ENCODE measurements around the gene PDCD2L. TPM values are rescaled to one million over a fixed set of nuclear protein-coding genes. Genes with fewer than 3 reads are reported as not detected.

PDCD2L gene
- total RNA-seq, 5 donors from 2014 or later (not counting 1 experiment from before 2014, with no cell fraction given): 9.4 to 14.8 (median 14.2) TPM

DNA sequence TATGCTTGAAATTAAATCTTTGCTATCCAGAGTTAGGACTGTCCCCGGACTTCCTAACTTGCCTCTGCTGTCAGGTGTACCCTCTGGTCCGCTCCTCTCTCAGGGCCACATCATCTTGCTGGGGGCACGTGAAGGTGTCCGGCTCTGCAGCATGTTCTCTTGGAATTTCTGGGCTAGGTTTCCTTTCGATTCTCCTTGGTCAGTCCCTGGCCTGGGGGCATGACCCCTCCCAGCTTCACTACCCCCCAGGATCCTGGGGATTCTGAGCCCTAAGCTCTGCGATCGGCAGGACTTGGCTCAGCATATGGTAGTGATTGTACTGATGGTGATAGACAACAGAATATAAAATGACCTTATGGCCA lies 44.3 kb upstream of the PDCD2L start:
- Mint-ChIP-seq H3K9me3 (no peaks in the 10 kb centered on the region), H3K27me3 (no peaks in the 10 kb centered on the region), H3K36me3 (peaks cover under 1% of the 10 kb centered on the region), H3K27ac (peak overlapping the region; percentile 90 to 95), H3K4me3 (peak overlapping the region; percentile 79 to 88 (median 84)), H3K4me1 (peaks cover 25 to 35% (median 28%) of the 10 kb centered on the region in 3 donors)
- H3K36me3 ChIP-seq (ENCODE audit: control insufficient read depth in 2 of 2, extremely low read depth in 1 of 2, insufficient read depth in 1 of 2, low read length in 1 of 2): peaks cover 0 to 3% of the 10 kb centered on the region in 2 donors
- 92% methylated on average over 2 of the region's 7 CpGs for WGBS (ENCODE audit: insufficient coverage)
- H3K9me3 ChIP-seq: no peaks in the 10 kb centered on the region
- ATAC-seq (replicated peaks in 1 of 4) (no peak), DNase-seq (no peak)
- H3K4me1 ChIP-seq (ENCODE audit: control insufficient read depth in 1 of 2, extremely low read depth in 1 of 2, insufficient read depth in 2 of 2, low read length in 2 of 2): peaks cover 9 to 27% of the 10 kb centered on the region in 2 experiments
- POLR2A ChIA-PET: interaction anchor here in 1 of 2 donors (0.6 kb wide), 1 partner anchor 155 kb away, joined by 3 read pairs; no protein-coding TSS in a partner anchor
- H3K27me3 ChIP-seq (replicated peaks in 1 of 2; ENCODE audit: control insufficient read depth in 2 of 2, extremely low read depth in 1 of 2, insufficient read depth in 2 of 2, low read length in 1 of 2): no peaks in the 10 kb centered on the region
- peak overlapping the region; percentile 83 for H3K27ac ChIP-seq (ENCODE audit: low read length)
- peak overlapping the region; percentile 40 to 56 for H3K4me3 ChIP-seq (ENCODE audit: control insufficient read depth in 1 of 2, extremely low read depth in 1 of 2, low read length in 1 of 2)
- CTCF ChIA-PET: interaction anchor here in 1 of 2 donors (1.5 kb wide), 2 partner anchors 10 to 13 kb away, joined by 4 read pairs; no protein-coding TSS in a partner anchor

- WGBS (ENCODE audit: insufficient coverage): 100% methylated on average over 3 of the region's 9 CpGs
- CTCF ChIA-PET: interaction anchor here in 1 of 2 donors (0.5 kb wide), 1 partner anchor 370 kb away, joined by 4 read pairs; no protein-coding TSS in a partner anchor
- POLR2A ChIA-PET: interaction anchor here in 1 of 2 donors (0.6 kb wide), 1 partner anchor 155 kb away, joined by 3 read pairs; no protein-coding TSS in a partner anchor
- Mint-ChIP-seq H3K4me3 (peak overlapping the region; percentile 79 to 88 (median 84)), H3K27ac (peak overlapping the region; percentile 90 to 95), H3K4me1 (peaks cover 26 to 35% (median 28%) of the 10 kb centered on the region in 3 donors), H3K27me3 (no peaks in the 10 kb centered on the region), H3K36me3 (no peaks in the 10 kb centered on the region), H3K9me3 (no peaks in the 10 kb centered on the region)
- Histone ChIP-seq H3K27ac (ENCODE audit: low read length) (peak overlapping the region; percentile 83), H3K4me3 (ENCODE audit: control insufficient read depth in 1 of 2, extremely low read depth in 1 of 2, low read length in 1 of 2) (no peak overlapping the region), H3K9me3 (no peaks in the 10 kb centered on the region), H3K27me3 (replicated peaks in 1 of 2; ENCODE audit: control insufficient read depth in 2 of 2, extremely low read depth in 1 of 2, insufficient read depth in 2 of 2, low read length in 1 of 2) (no peaks in the 10 kb centered on the region), H3K4me1 (ENCODE audit: control insufficient read depth in 1 of 2, extremely low read depth in 1 of 2, insufficient read depth in 2 of 2, low read length in 2 of 2) (peaks cover 9 to 27% of the 10 kb centered on the region in 2 experiments), H3K36me3 (ENCODE audit: control insufficient read depth in 2 of 2, extremely low read depth in 1 of 2, insufficient read depth in 1 of 2, low read length in 1 of 2) (no peaks in the 10 kb centered on the region)
- ATAC-seq (replicated peaks in 1 of 4): no peak
- no peak for DNase-seq
Measured at GRCh38 chr19:34360354-34360909, 43.8 kb upstream of the PDCD2L start.

GRCh38 chr19:34362679-34363069 lies 41.5 kb upstream of the PDCD2L start:
- WGBS (ENCODE audit: insufficient coverage): 56% methylated on average over 1 of the region's 3 CpGs
- no peaks in the 10 kb centered on the region for H3K9me3 ChIP-seq
- no peak for ATAC-seq (replicated peaks in 1 of 4)
- Mint-ChIP-seq H3K9me3 (no peaks in the 10 kb centered on the region), H3K36me3 (peaks cover 8% of the 10 kb centered on the region), H3K27ac (peak overlapping the region in 1 of 2 donors; percentile 27), H3K4me3 (peak overlapping the region in 2 of 3 donors; percentile 17 to 29), H3K27me3 (no peaks in the 10 kb centered on the region), H3K4me1 (peaks cover 47 to 53% (median 48%) of the 10 kb centered on the region in 3 donors)
- H3K27me3 ChIP-seq (replicated peaks in 1 of 2; ENCODE audit: control insufficient read depth in 2 of 2, extremely low read depth in 1 of 2, insufficient read depth in 2 of 2, low read length in 1 of 2): no peaks in the 10 kb centered on the region
- H3K27ac ChIP-seq (ENCODE audit: low read length): no peak overlapping the region
- ChIA-PET CTCF (no interaction called here), POLR2A (no interaction called here)
- peaks cover 0 to 11% of the 10 kb centered on the region in 2 donors for H3K36me3 ChIP-seq (ENCODE audit: control insufficient read depth in 2 of 2, extremely low read depth in 1 of 2, insufficient read depth in 1 of 2, low read length in 1 of 2)
- H3K4me1 ChIP-seq (ENCODE audit: control insufficient read depth in 1 of 2, extremely low read depth in 1 of 2, insufficient read depth in 2 of 2, low read length in 2 of 2): peaks cover 21 to 50% of the 10 kb centered on the region in 2 experiments
- H3K4me3 ChIP-seq (ENCODE audit: control insufficient read depth in 1 of 2, extremely low read depth in 1 of 2, low read length in 1 of 2): no peak overlapping the region
- DNase-seq: no peak

GRCh38 chr19:34363094-34363493 lies 41.1 kb upstream of the PDCD2L start:
- H3K36me3 Mint-ChIP-seq: peaks cover 10% of the 10 kb centered on the region
- WGBS (ENCODE audit: insufficient coverage): 83% methylated on average over 4 of the region's 4 CpGs

GRCh38 chr19:34363930-34364329 lies 40.3 kb upstream of the PDCD2L start:
- Mint-ChIP-seq H3K9me3 (no peaks in the 10 kb centered on the region), H3K36me3 (peaks cover 13% of the 10 kb centered on the region), H3K27me3 (no peaks in the 10 kb centered on the region), H3K4me1 (peaks cover 41 to 45% (median 45%) of the 10 kb centered on the region in 3 donors), H3K4me3 (peak overlapping the region; percentile 89 to 96 (median 94)), H3K27ac (peak overlapping the region in 1 of 2 donors; percentile 28)
- CTCF ChIA-PET: no interaction called here
- H3K27me3 ChIP-seq (replicated peaks in 1 of 2; ENCODE audit: control insufficient read depth in 2 of 2, extremely low read depth in 1 of 2, insufficient read depth in 2 of 2, low read length in 1 of 2): no peaks in the 10 kb centered on the region
- POLR2A ChIA-PET: no interaction called here
- no peak overlapping the region for H3K27ac ChIP-seq (ENCODE audit: low read length)
- H3K4me3 ChIP-seq (ENCODE audit: control insufficient read depth in 1 of 2, extremely low read depth in 1 of 2, low read length in 1 of 2): no peak overlapping the region
- WGBS (ENCODE audit: insufficient coverage): 100% methylated on average over 2 of the region's 5 CpGs
- ATAC-seq (replicated peaks in 1 of 4) (no peak), DNase-seq (no peak)
- peaks cover 0 to 21% of the 10 kb centered on the region in 2 donors for H3K36me3 ChIP-seq (ENCODE audit: control insufficient read depth in 2 of 2, extremely low read depth in 1 of 2, insufficient read depth in 1 of 2, low read length in 1 of 2)
- H3K9me3 ChIP-seq: no peaks in the 10 kb centered on the region
- peaks cover 13 to 50% of the 10 kb centered on the region in 2 experiments for H3K4me1 ChIP-seq (ENCODE audit: control insufficient read depth in 1 of 2, extremely low read depth in 1 of 2, insufficient read depth in 2 of 2, low read length in 2 of 2)

More at GRCh38 chr19:34363094-34363493, 41.1 kb upstream of the PDCD2L start:
- Histone ChIP-seq H3K36me3 (ENCODE audit: control insufficient read depth in 2 of 2, extremely low read depth in 1 of 2, insufficient read depth in 1 of 2, low read length in 1 of 2) (peaks cover 0 to 13% of the 10 kb centered on the region in 2 donors), H3K27ac (ENCODE audit: low read length) (no peak overlapping the region), H3K4me1 (ENCODE audit: control insufficient read depth in 1 of 2, extremely low read depth in 1 of 2, insufficient read depth in 2 of 2, low read length in 2 of 2) (peaks cover 21 to 53% of the 10 kb centered on the region in 2 experiments), H3K4me3 (ENCODE audit: control insufficient read depth in 1 of 2, extremely low read depth in 1 of 2, low read length in 1 of 2) (no peak overlapping the region), H3K9me3 (no peaks in the 10 kb centered on the region), H3K27me3 (replicated peaks in 1 of 2; ENCODE audit: control insufficient read depth in 2 of 2, extremely low read depth in 1 of 2, insufficient read depth in 2 of 2, low read length in 1 of 2) (no peaks in the 10 kb centered on the region)
- Mint-ChIP-seq H3K27ac (no peak overlapping the region), H3K27me3 (no peaks in the 10 kb centered on the region), H3K9me3 (no peaks in the 10 kb centered on the region), H3K4me3 (peak overlapping the region; percentile 17 to 37 (median 29)), H3K4me1 (peaks cover 46 to 51% (median 50%) of the 10 kb centered on the region in 3 donors)
- CTCF ChIA-PET: no interaction called here
- no peak for DNase-seq
- POLR2A ChIA-PET: no interaction called here
- ATAC-seq (replicated peaks in 1 of 4): no peak

DNA sequence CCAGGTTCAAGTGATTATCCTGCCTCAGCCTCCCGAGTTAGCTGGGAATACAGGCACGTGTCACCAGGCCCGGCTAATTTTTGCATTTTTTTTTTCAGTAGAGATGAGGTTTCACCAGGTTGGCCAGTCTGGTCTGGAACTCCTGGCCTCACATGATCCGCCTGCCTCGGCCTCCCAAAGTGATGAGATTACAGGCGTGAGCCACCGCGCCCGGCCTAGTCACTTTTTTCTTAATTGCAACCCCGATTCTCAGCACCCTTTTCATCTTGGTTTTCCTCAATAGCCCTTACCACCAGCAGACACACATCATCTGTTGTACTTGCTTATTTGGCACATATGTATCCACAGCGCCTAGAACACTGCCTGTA lies 39.8 kb upstream of the PDCD2L start:
- Mint-ChIP-seq H3K27me3 (no peaks in the 10 kb centered on the region), H3K4me3 (peak overlapping the region; percentile 89 to 96 (median 94)), H3K27ac (peak overlapping the region; percentile 86 to 90), H3K4me1 (peaks cover 36 to 44% (median 40%) of the 10 kb centered on the region in 3 donors), H3K36me3 (peaks cover 13% of the 10 kb centered on the region), H3K9me3 (no peaks in the 10 kb centered on the region)
- POLR2A ChIA-PET: no interaction called here
- no peaks in the 10 kb centered on the region for H3K9me3 ChIP-seq
- DNase-seq (no peak), ATAC-seq (replicated peaks in 1 of 4) (no peak)
- peaks cover 0 to 26% of the 10 kb centered on the region in 2 donors for H3K36me3 ChIP-seq (ENCODE audit: control insufficient read depth in 2 of 2, extremely low read depth in 1 of 2, insufficient read depth in 1 of 2, low read length in 1 of 2)
- H3K4me1 ChIP-seq (ENCODE audit: control insufficient read depth in 1 of 2, extremely low read depth in 1 of 2, insufficient read depth in 2 of 2, low read length in 2 of 2): peaks cover 12 to 46% of the 10 kb centered on the region in 2 experiments
- CTCF ChIA-PET: no interaction called here
- no peaks in the 10 kb centered on the region for H3K27me3 ChIP-seq (replicated peaks in 1 of 2; ENCODE audit: control insufficient read depth in 2 of 2, extremely low read depth in 1 of 2, insufficient read depth in 2 of 2, low read length in 1 of 2)
- peak overlapping the region; percentile 29 to 89 for H3K4me3 ChIP-seq (ENCODE audit: control insufficient read depth in 1 of 2, extremely low read depth in 1 of 2, low read length in 1 of 2)
- peak overlapping the region; percentile 53 for H3K27ac ChIP-seq (ENCODE audit: low read length)
- 93% methylated on average over 8 of the region's 11 CpGs for WGBS (ENCODE audit: insufficient coverage)

Data from T-cell (primary cell).